Raji (cell line): ENCODE data around the gene MEGF6.

Experiments used
- POLR2A ChIP-seq: IDR thresholded peaks from 2 replicates; pipeline ENCODE4 v1.6.1; 2011; ENCODE audit warnings: low read depth, low read length, control low read depth; ENCODE audit not compliant: insufficient read depth

MEGF6 gene

GRCh38 chr1:3480369-3480719 is 131.0 kb downstream of the MEGF6 start:
- TF ChIP-seq POLR2A = no peak

- TF ChIP-seq POLR2A = no peak
Observed at GRCh38 chr1:3479511-3480368, 131.6 kb downstream of the MEGF6 start.

- no peak for TF ChIP-seq POLR2A
Observed at GRCh38 chr1:3478187-3478586, 133.1 kb downstream of the MEGF6 start.

- TF ChIP-seq POLR2A = no peak
Observed at GRCh38 chr1:3477241-3477995, 133.9 kb downstream of the MEGF6 start.

GRCh38 chr1:3476666-3477065 is 134.6 kb downstream of the MEGF6 start:
- no peak for TF ChIP-seq POLR2A

- TF ChIP-seq POLR2A = no peak
Observed at GRCh38 chr1:3475839-3476573, 135.3 kb downstream of the MEGF6 start.

- TF ChIP-seq POLR2A = no peak
Observed at GRCh38 chr1:3474421-3474820, 136.9 kb downstream of the MEGF6 start.

- TF ChIP-seq POLR2A = no peak
Observed at GRCh38 chr1:3474016-3474415, 137.3 kb downstream of the MEGF6 start.

- TF ChIP-seq POLR2A = no peak
Observed at GRCh38 chr1:3473381-3473844, 137.9 kb downstream of the MEGF6 start.

- no peak for TF ChIP-seq POLR2A
Observed at GRCh38 chr1:3472906-3473305, 138.4 kb downstream of the MEGF6 start.

- TF ChIP-seq POLR2A = no peak
Observed at GRCh38 chr1:3472088-3472850, 139.0 kb downstream of the MEGF6 start.

- no peak for TF ChIP-seq POLR2A
Observed at GRCh38 chr1:3471356-3472087, 139.8 kb downstream of the MEGF6 start.

- TF ChIP-seq POLR2A = no peak
Observed at GRCh38 chr1:3470650-3471355, 140.5 kb downstream of the MEGF6 start.
